ENCODE results near the gene MTREX.

- TF ChIP-seq JUNB (IDR thresholded peaks at IDR 0.05) = no peak
- TF ChIP-seq SMC3 (IDR thresholded peaks at IDR 0.05) = no peak
- TF ChIP-seq CTCF (IDR thresholded peaks at IDR 0.05) = no peak
- TF ChIP-seq REST (IDR thresholded peaks at IDR 0.05) = no peak
- no peak for TF ChIP-seq POLR2A (IDR thresholded peaks at IDR 0.05; ENCODE audit: low read length)
- TF ChIP-seq SREBF2 (IDR thresholded peaks at IDR 0.05) = no peak
- no peak for TF ChIP-seq RAD21 (conservative IDR thresholded peaks at IDR 0.05 in 1 of 2, IDR thresholded peaks at IDR 0.05 in 1 of 2)
- TF ChIP-seq NR3C1 (IDR thresholded peaks at IDR 0.05) = no peak
- no peak for TF ChIP-seq FOXS1 (CRISPR knock-in tag; IDR thresholded peaks at IDR 0.05)
- no peak for TF ChIP-seq FOSB (CRISPR knock-in tag; IDR thresholded peaks at IDR 0.05)
- no peak for TF ChIP-seq BHLHE40 (IDR thresholded peaks at IDR 0.05; ENCODE audit: low read depth, low read length)
- no peak for TF ChIP-seq CEBPB (IDR thresholded peaks at IDR 0.05)
Observed at GRCh38 chr5:55463613-55464012, 155.8 kb downstream of the MTREX start.
